IMR-90 (cell line): ENCODE data around the gene ZNF608. TPM values are rescaled to one million over a fixed set of nuclear protein-coding genes. Genes with fewer than 3 reads are reported as not detected.

Experiments
- ATAC-seq: fragments of 200-7000 bp; cut with Tn5 transposase; 2 replicates; pipeline ENCODE4 v1.9.1; 2020; ENCODE audit warnings: low read depth, mild to moderate bottlenecking, moderate library complexity
- BruUV-seq: library from RNA; stranded (reverse); fragments of 400-500 nt; replicated peaks from 2 replicates; lab custom pipeline; 2021; lab: Mats Ljungman, UMichigan
- CTCF ChIA-PET: fragments of 300-600 bp; formaldehyde crosslinking; extraction: SDS; loops from one replicate; lab custom pipeline; 2021; ENCODE audit warnings: antibody characterized with exemption; lab: Yijun Ruan, JAX
- POLR2A ChIA-PET: fragments of 300-600 bp; sonication (Branson Sonifier 250); formaldehyde crosslinking; loops from one replicate; lab custom pipeline; 2022; ENCODE audit warnings: antibody characterized with exemption; ENCODE audit not compliant: unreplicated experiment; lab: Charles Lee
- DNase-seq: peaks from one replicate; pipeline ENCODE4 v3.0.0; 2013
- H2AFZ ChIP-seq: replicated peaks from 2 replicates; pipeline ENCODE3; 2013; ENCODE audit warnings: low read length, mild to moderate bottlenecking; ENCODE audit not compliant: poor library complexity
- H2AK5ac ChIP-seq: 2 replicates; pipeline ENCODE4 v1.6.1; 2013; ENCODE audit warnings: low read depth, low read length, inconsistent platforms
- H2AK9ac ChIP-seq: replicated peaks from 2 replicates; pipeline ENCODE3; 2013; ENCODE audit warnings: mild to moderate bottlenecking, low read depth, low read length, moderate library complexity; ENCODE audit not compliant: poor library complexity
- H2BK120ac ChIP-seq: 2 replicates; pipeline ENCODE4 v1.6.1; 2013; ENCODE audit warnings: low read depth, low read length, inconsistent platforms
- H2BK15ac ChIP-seq: 3 replicates; pipeline ENCODE4 v1.6.1; 2013; ENCODE audit warnings: low read depth, low read length, inconsistent platforms
- H2BK20ac ChIP-seq: 2 replicates; pipeline ENCODE4 v1.6.1; 2013; ENCODE audit warnings: low read depth, mild to moderate bottlenecking, inconsistent platforms, low read length, moderate library complexity
- H2BK5ac ChIP-seq: 2 replicates; pipeline ENCODE4 v1.6.1; 2013; ENCODE audit warnings: mild to moderate bottlenecking, low read depth, low read length, inconsistent platforms; ENCODE audit not compliant: poor library complexity, severe bottlenecking
- H3K14ac ChIP-seq: replicated peaks from 2 replicates; pipeline ENCODE4 v1.6.1; 2013; ENCODE audit warnings: low read depth, low read length, inconsistent platforms
- H3K18ac ChIP-seq: 2 replicates; pipeline ENCODE4 v1.6.1; 2013; ENCODE audit warnings: low read depth, low read length, control low read depth
- H3K23ac ChIP-seq: 2 replicates; pipeline ENCODE4 v1.6.1; 2013; ENCODE audit warnings: low read depth, low read length, inconsistent platforms
- H3K27ac ChIP-seq: 2 replicates; pipeline ENCODE4 v1.5.1; 2013; ENCODE audit warnings: mild to moderate bottlenecking, control low read depth, low read length; ENCODE audit not compliant: insufficient read depth
- H3K27me3 ChIP-seq: 2 replicates; pipeline ENCODE4 v1.6.1; 2013; ENCODE audit warnings: low read length; ENCODE audit not compliant: control insufficient read depth, insufficient read depth
- H3K36me3 ChIP-seq: 2 replicates; pipeline ENCODE4 v1.6.1; 2013; ENCODE audit warnings: low read length, mixed read lengths; ENCODE audit not compliant: control insufficient read depth, insufficient read depth
- H3K4ac ChIP-seq: 2 replicates; pipeline ENCODE4 v1.6.1; 2013; ENCODE audit warnings: low read depth, low read length, inconsistent platforms
- H3K4me1 ChIP-seq: 2 replicates; pipeline ENCODE4 v1.6.1; 2013; ENCODE audit warnings: low read length, mixed read lengths; ENCODE audit not compliant: control insufficient read depth, insufficient read depth
- H3K4me2 ChIP-seq: 2 replicates; pipeline ENCODE4 v1.6.1; 2013; ENCODE audit warnings: low read depth, mild to moderate bottlenecking, control low read depth, low read length, moderate library complexity
- H3K4me3 ChIP-seq: 2 replicates; pipeline ENCODE4 v1.5.1; 2013; ENCODE audit warnings: low read depth, mild to moderate bottlenecking, control low read depth, low read length, moderate library complexity; ENCODE audit not compliant: insufficient read depth
- H3K56ac ChIP-seq: 2 replicates; pipeline ENCODE4 v1.6.1; 2013; ENCODE audit warnings: low read length, inconsistent platforms; ENCODE audit not compliant: insufficient read depth; ENCODE audit errors: extremely low read depth
- H3K79me1 ChIP-seq, 2 experiments: 2 replicates each; pipeline ENCODE4 v1.6.1; 2013; ENCODE audit warnings: low read length in 2 of 2, inconsistent platforms in 1 of 2, low read depth in 1 of 2
- H3K9ac ChIP-seq: 2 replicates; pipeline ENCODE4 v1.6.1; 2013; ENCODE audit warnings: low read depth, low read length, control low read depth
- H3K9me1 ChIP-seq: 2 replicates; pipeline ENCODE4 v1.6.1; 2013; ENCODE audit warnings: low read length, inconsistent platforms; ENCODE audit not compliant: insufficient read depth
- H3K9me3 ChIP-seq: 2 replicates; pipeline ENCODE4 v1.6.1; 2013; ENCODE audit warnings: low read length; ENCODE audit not compliant: control insufficient read depth, insufficient read depth
- H4K20me1 ChIP-seq: 2 replicates; pipeline ENCODE4 v1.6.1; 2013; ENCODE audit warnings: low read length, inconsistent platforms; ENCODE audit not compliant: insufficient read depth
- H4K5ac ChIP-seq: 2 replicates; pipeline ENCODE4 v1.6.1; 2013; ENCODE audit warnings: mild to moderate bottlenecking, low read depth, low read length, control low read depth
- H4K8ac ChIP-seq, 2 experiments: 2 replicates each; pipeline ENCODE4 v1.6.1; 2013; ENCODE audit warnings: low read depth in 2 of 2, low read length in 2 of 2, control low read depth in 1 of 2, inconsistent platforms in 1 of 2
- H4K91ac ChIP-seq: 2 replicates; pipeline ENCODE4 v1.6.1; 2013; ENCODE audit warnings: low read depth, low read length, inconsistent platforms; ENCODE audit not compliant: insufficient read depth
- BHLHE40 ChIP-seq: fragments of 150-350 bp; IDR thresholded peaks from 2 replicates; pipeline ENCODE4 v1.6.1; 2016; ENCODE audit warnings: mild to moderate bottlenecking, low read depth, low read length
- CEBPB ChIP-seq: IDR thresholded peaks from 2 replicates; pipeline ENCODE4 v1.6.1; 2012; ENCODE audit warnings: low read depth, low read length, improper control_type of control experiment
- CHD1 ChIP-seq: IDR thresholded peaks from 2 replicates; pipeline ENCODE4 v1.6.1; 2012; ENCODE audit warnings: low read depth, low read length, improper control_type of control experiment
- CTCF ChIP-seq: conservative IDR thresholded peaks from 2 replicates; pipeline ENCODE4 v1.5.1; 2012; ENCODE audit warnings: mild to moderate bottlenecking, low read depth, low read length, improper control_type of control experiment
- ELK1 ChIP-seq: fragments of 150-350 bp; IDR thresholded peaks from 2 replicates; pipeline ENCODE4 v1.6.1; 2016; ENCODE audit warnings: low read depth, mild to moderate bottlenecking, low read length, moderate library complexity, borderline replicate concordance
- FOS ChIP-seq: fragments of 150-350 bp; IDR thresholded peaks from 2 replicates; pipeline ENCODE4 v1.6.1; 2016; ENCODE audit warnings: low read depth, low read length
- MAFK ChIP-seq: IDR thresholded peaks from 2 replicates; pipeline ENCODE4 v1.6.1; 2012; ENCODE audit warnings: low read depth, low read length, improper control_type of control experiment
- MAZ ChIP-seq: IDR thresholded peaks from 2 replicates; pipeline ENCODE4 v1.6.1; 2012; ENCODE audit warnings: low read depth, mild to moderate bottlenecking, low read length, improper control_type of control experiment, moderate library complexity, borderline replicate concordance
- MXI1 ChIP-seq: IDR thresholded peaks from 2 replicates; pipeline ENCODE4 v1.6.1; 2012; ENCODE audit warnings: low read depth, mild to moderate bottlenecking, low read length, moderate library complexity, borderline replicate concordance
- NFE2L2 ChIP-seq: fragments of 150-350 bp; IDR thresholded peaks from 2 replicates; pipeline ENCODE4 v1.6.1; 2016; ENCODE audit warnings: low read depth, mild to moderate bottlenecking, low read length
- POLR2A ChIP-seq: IDR thresholded peaks from 2 replicates; pipeline ENCODE4 v1.6.1; 2012; ENCODE audit warnings: mild to moderate bottlenecking, low read depth, low read length
- RAD21 ChIP-seq: IDR thresholded peaks from 2 replicates; pipeline ENCODE4 v1.6.1; 2012; ENCODE audit warnings: low read length, improper control_type of control experiment
- RCOR1 ChIP-seq: IDR thresholded peaks from 2 replicates; pipeline ENCODE4 v1.6.1; 2012; ENCODE audit warnings: mild to moderate bottlenecking, low read length, improper control_type of control experiment; ENCODE audit not compliant: insufficient replicate concordance
- RFX5 ChIP-seq: IDR thresholded peaks from 2 replicates; pipeline ENCODE4 v1.8.0; 2012; ENCODE audit warnings: low read depth, mild to moderate bottlenecking, low read length, moderate library complexity
- SMC3 ChIP-seq: fragments of 150-350 bp; IDR thresholded peaks from 2 replicates; pipeline ENCODE4 v1.6.1; 2016; ENCODE audit warnings: low read depth, mild to moderate bottlenecking, antibody characterized with exemption, low read length, moderate library complexity
- USF2 ChIP-seq: fragments of 150-350 bp; IDR thresholded peaks from 2 replicates; pipeline ENCODE4 v1.6.1; 2017; ENCODE audit warnings: mild to moderate bottlenecking, antibody characterized with exemption, low read length, low read depth
- WGBS, 2 experiments: methylation state at CpG; one replicate each; pipeline versions ENCODE4 v1.1.5 to v1.1.7; 2013; ENCODE audit warnings: missing lambda C conversion rate in 2 of 2; ENCODE audit not compliant: insufficient read length in 1 of 2; ENCODE audit errors: extremely low coverage in 2 of 2; 5-methylcytosine and 5-hydroxymethylcytosine counted together
- dilution Hi-C: fragments of 300-500 bp; cut with HindIII; formaldehyde crosslinking; loops from one replicate; pipeline ENCODE4 v1.14.3; 2018; ENCODE audit warnings: low sequenced_read_pairs; ENCODE audit not compliant: unreplicated experiment
- in situ Hi-C: fragments of 300-500 bp; cut with MboI; formaldehyde crosslinking; loops from 3 replicates; pipeline ENCODE4 v1.14.3; 2019; ENCODE audit warnings: low sequenced_read_pairs, inconsistent platforms, mixed read lengths
- intact Hi-C: fragments of 100-400 bp; cut with micrococcal nuclease; formaldehyde crosslinking; loops from 2 replicates; pipeline ENCODE4 v1.10.0; 2022
- polyA plus RNA-seq, 3 experiments: library from polyadenylated mRNA; depleted of rRNA; stranded (reverse); fragments of >200 nt; gene quantifications; 2 replicates each; pipeline ENCODE4 v1.2.3, GENCODE V29; 2012; ENCODE audit warnings: low replicate concordance in 1 of 3
- total RNA-seq: library from RNA; depleted of rRNA; stranded (reverse); fragments of >200 nt; gene quantifications from 2 replicates; pipeline ENCODE4 v1.2.3, GENCODE V29; 2012

The ZNF608 gene
- total and polyA plus RNA-seq, 2 of the 4 experiments (the other 2 are of a cell fraction), result 9.8 to 15.1 TPM

GRCh38 chr5:124783285-124783684, 36.8 kb upstream of the ZNF608 start:
- H3K9me3 ChIP-seq, result no peaks in the 10 kb centered on the region
- H3K4me2 ChIP-seq, result no peak overlapping the region
- H3K79me1 ChIP-seq, result no peaks in the 10 kb centered on the region
- no peak overlapping the region for H3K14ac ChIP-seq
- ATAC-seq (no peak), DNase-seq (no peak)
- no peaks in the 10 kb centered on the region for H3K4me1 ChIP-seq
- no TSS peak for BruUV-seq
- TF ChIP-seq CEBPB, result no peak
- TF ChIP-seq RCOR1, result no peak
- TF ChIP-seq NFE2L2, result no peak
- no peak for TF ChIP-seq SMC3
- no peak for TF ChIP-seq BHLHE40
- no peak for TF ChIP-seq MAFK
- TF ChIP-seq RAD21, result no peak
- TF ChIP-seq MAZ, result no peak
- no peak for TF ChIP-seq MXI1
- no peak for TF ChIP-seq RFX5
- no peak for TF ChIP-seq ELK1
- TF ChIP-seq FOS, result no peak
- TF ChIP-seq CHD1, result no peak
- no peak for TF ChIP-seq CTCF
- TF ChIP-seq POLR2A, result no peak
- TF ChIP-seq USF2, result no peak
- H3K23ac ChIP-seq, result no peak overlapping the region
- H3K27me3 ChIP-seq, result 0 out of 2 replicates have a peak, but pooled peaks cover 2% of the 10 kb centered on the region
- H4K20me1 ChIP-seq, result no peaks in the 10 kb centered on the region
- intact Hi-C loops, result no loop called here
- no peaks in the 10 kb centered on the region for H3K36me3 ChIP-seq
- H3K9me1 ChIP-seq, result no peaks in the 10 kb centered on the region
- no peak overlapping the region for H4K5ac ChIP-seq
- no peak overlapping the region for H2BK5ac ChIP-seq
- no peak overlapping the region for H2AK9ac ChIP-seq
- H2BK20ac ChIP-seq, result no peak overlapping the region
- no peak overlapping the region for H3K18ac ChIP-seq
- H3K4ac ChIP-seq, result no peak overlapping the region
- H4K91ac ChIP-seq, result no peak overlapping the region
- WGBS, 2 experiments, result no CpG with 5 or more reads among the region's 3 CpGs
- H2BK15ac ChIP-seq, result no peak overlapping the region
- H2AFZ ChIP-seq, result no peak overlapping the region
- POLR2A ChIA-PET, result no interaction called here
- no peak overlapping the region for H4K8ac ChIP-seq
- in situ Hi-C loops, result no loop called here
- no peak overlapping the region for H3K56ac ChIP-seq
- no peak overlapping the region for H3K9ac ChIP-seq
- CTCF ChIA-PET, result no interaction called here
- no peak overlapping the region for H2AK5ac ChIP-seq
- H3K4me3 ChIP-seq, result no peak overlapping the region
- H2BK120ac ChIP-seq, result no peak overlapping the region
- H3K27ac ChIP-seq, result no peak overlapping the region
- dilution Hi-C loops, result no loop called here
